AML-193 (cell line): ENCODE data around the gene CCDC178.
A peak's percentile ranks its signal among the peaks of the same experiment; 100 is the strongest.
"Not testable (repeated sequence)": the region's sequence is repeated elsewhere in the genome, so short reads cannot be mapped to it uniquely, and the experiment has no call there.

Experiments
- DNase-seq, 2 experiments: peaks; one replicate each; lab custom pipeline; 2025; lab: John Stamatoyannopoulos, UW

CCDC178 gene, protein sequence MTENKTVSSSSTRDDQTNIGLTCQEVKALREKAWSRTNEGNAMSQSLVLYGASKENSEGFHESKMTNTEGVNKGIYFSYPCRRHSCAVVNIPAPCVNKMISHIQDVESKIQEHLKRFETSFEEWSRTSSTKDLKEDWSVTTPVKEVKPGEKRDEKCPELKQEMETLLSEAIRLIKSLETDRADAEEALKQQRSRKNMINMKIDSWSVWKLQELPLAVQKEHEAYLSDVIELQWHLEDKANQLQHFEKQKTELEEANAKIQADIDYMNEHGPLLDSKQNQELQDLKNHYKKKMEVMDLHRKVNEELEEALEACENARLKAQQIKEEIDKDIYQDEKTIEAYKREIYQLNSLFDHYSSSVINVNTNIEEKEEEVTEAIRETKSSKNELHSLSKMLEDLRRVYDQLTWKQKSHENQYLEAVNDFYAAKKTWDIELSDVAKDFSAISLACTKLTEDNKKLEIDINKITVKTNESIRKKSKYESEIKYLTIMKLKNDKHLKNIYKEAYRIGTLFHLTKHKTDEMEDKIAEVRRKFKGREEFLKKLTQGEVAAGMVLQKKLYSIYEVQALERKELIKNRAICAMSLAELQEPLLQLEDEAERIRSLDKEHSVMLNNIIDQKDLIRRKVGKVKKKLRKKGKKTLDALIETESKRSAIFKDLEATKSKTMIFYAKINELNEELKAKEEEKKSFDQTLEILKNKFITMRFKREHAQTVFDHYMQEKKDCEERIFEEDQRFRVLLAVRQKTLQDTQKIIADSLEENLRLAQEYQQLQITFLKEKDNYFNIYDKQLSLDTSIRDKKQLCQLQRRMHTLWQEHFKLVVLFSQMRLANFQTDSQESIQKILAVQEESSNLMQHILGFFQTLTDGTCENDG

DNA sequence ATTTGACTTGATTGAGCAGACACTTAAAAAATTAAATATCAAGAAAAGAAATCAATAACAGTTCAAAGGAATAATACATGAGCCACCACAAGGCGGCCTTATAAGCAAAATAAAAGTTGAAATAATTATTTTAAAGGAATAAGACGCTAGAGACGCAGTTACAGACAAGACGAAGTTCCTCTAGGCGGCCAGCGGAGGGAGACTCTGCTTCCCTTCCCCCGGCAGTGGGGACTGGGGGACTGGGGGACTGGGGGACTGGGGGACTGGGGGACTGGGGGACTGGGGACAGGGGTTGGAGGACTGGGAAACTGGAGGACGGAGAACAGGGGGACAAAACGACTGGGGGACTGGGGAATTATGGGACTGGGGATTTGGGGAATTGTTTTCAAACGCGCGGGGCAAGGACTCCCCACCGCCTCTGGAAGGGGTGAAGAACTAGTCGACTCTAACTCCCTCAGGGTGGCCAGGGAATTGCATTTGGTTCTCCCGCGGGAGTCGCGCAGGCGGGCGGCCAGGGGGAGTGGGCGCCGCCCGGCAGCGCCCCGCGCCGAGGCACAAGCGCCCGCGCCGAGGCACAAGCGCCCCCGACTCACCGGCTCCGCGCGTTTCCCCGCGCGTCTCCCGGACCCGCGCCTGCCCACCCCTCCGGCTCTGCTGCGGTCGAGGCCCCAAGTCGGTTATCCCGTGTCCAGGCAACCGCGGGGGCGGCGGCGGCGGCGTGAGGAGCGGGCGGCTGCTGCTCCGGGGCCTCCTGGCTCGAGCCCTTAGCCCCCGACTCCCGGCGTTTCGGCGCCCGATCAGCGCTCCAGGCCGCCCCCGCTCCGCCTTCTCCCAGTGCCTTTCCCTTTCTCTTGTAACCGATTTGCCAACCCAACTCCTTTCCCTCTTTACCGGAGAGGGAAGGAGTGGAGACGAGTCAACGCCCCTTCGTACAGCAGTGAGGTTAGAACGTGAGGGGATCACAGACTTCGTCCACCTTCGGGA is at the start of gene CCDC178:
TSS of gene CCDC178 (minus strand) at position 662 of the 984 bp plus-strand sequence. CDS start 28,633 bp downstream, outside the sequence.
- no peak for DNase-seq

GRCh38 chr18:33483908-33484307 is 43.4 kb upstream of the CCDC178 start:
- no peak for DNase-seq

- no peak for DNase-seq
Measured at GRCh38 chr18:33472509-33472908, 32.0 kb upstream of the CCDC178 start.

- DNase-seq = no peak
Measured at GRCh38 chr18:33470216-33470615, 29.7 kb upstream of the CCDC178 start.

GRCh38 chr18:33469699-33470098 is 29.2 kb upstream of the CCDC178 start:
- DNase-seq = no peak

DNA sequence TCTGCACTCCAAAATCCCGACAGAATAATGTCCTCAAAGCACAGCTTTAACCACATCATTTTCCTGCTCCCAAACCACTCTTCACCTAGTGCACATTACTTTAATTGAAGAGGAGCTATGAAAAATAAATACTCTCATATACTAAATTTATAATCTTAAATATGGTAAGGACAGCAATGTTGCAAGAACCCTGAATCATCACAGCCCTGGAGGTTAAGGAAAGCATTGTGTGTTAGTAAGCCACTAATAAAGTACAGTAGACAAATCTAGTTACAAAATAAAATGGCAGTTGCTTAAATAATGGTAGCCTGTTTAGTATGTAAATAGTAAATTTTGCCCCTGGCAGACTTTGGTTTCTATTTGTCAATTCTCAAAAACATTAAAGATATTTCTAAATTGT is 27.0 kb upstream of the CCDC178 start:
- DNase-seq = no peak

DNA sequence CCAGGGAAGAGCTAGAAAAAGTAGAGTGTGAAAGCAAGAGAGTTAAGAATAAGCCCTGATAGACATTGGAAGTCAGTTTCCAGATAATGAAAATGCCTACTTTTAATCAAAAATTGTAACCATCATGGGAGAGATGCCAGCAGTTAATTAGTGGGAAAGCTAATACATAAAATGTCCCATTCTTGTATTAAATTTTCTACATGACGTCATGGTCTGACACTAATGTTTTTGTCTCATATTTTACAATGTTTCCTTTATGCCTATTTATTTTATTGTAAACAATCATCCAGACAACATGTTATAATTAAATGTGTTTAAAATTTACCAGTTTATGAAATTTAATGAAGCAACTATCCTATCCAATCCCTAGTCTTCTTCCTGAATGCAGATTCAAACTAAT is 26.3 kb upstream of the CCDC178 start:
- DNase-seq = no peak

GRCh38 chr18:33460681-33461080 is 20.2 kb upstream of the CCDC178 start:
- no peak for DNase-seq

DNA sequence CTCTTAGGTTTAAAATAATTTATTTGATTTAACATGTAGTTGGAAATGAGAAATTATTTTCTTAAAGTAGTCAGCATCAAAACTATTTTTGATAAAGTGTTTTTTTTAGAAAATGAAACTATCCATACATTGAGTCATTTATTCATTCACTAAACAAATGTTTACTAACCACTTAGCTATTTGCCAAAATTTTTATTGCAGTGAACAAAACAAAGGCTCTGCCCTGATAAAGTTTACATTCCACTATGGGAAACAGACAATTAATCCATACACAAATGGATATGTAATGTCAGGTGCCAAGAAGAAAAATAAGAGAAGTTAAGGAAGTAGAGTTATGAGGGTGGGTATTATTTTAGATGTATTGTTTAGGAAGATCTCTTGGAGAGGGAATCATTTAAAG is 19.1 kb upstream of the CCDC178 start:
- no peak for DNase-seq

DNA sequence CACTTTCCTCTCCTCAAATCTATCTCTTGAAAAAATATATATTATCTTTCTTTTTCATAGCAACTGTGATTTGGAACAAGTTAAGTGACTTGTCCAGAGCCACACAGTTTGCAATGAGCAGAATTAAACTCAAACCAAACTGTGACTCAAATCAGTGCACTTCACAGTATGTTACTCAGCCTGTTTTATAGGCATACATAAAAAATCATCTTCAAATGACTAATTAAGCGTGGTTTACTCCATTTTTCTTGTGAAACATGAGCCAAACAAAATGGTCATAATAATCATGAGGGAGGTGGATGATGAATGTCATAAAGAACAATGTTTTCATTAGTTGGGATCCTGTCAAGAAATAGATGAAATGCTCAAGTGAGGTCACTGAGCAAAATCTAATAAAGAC is 6.1 kb upstream of the CCDC178 start:
- DNase-seq = no peak

GRCh38 chr18:33444709-33445108 is 4.2 kb upstream of the CCDC178 start:
- no peak for DNase-seq

- no peak for DNase-seq
Measured at GRCh38 chr18:33432857-33433256, 7.7 kb downstream of the CCDC178 start.

DNA sequence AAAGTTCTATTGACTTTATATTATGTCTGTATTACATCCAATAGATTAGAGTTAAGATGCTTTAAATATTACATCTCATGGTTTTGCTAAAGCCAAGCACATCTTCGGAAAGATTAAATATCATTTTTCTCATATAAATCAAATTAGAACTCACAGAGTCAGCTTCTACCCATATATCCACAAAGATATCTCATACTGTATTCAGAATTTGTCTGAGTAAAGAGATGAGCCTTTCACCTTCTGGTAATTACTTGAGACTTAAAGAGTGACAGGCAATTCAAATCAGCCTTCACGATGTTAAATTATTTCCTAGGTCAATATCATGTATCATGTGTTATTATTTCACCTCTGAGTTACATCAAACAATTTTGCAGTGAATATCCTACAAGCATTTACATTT is 13.0 kb downstream of the CCDC178 start:
- DNase-seq = no peak

- no peak for DNase-seq
Measured at GRCh38 chr18:33424266-33424946, 16.1 kb downstream of the CCDC178 start.

- DNase-seq = no peak
Measured at GRCh38 chr18:33421225-33421624, 19.3 kb downstream of the CCDC178 start.

DNA sequence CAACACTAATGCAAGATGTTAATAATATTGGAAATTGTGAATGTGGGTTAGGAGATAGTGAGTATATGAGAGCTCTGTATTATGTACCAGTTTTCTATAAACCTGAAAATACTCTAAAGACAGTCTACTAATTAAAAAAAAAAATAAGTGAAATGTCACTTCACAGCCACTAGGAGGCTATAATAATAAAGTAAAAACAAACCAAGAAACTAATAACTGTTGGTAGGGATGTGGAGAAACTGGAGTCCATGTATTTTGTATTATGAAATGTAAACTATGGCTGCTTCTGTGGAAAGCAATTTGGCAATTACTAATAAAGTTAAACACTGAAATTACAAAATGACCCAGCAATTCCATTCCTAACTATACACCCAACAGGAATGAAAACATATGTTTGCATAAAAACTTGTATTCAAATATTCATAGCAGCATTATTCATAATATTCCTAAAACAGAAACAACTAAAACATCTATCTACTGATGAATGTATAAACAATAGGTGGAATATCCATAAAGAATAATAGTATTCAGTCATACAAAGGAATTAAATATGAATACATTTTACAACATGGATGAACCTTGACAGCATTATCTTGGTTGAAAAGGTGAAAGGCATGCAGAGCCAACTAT is 36.2 kb downstream of the CCDC178 start:
- peak in 1 of 2 experiments; percentile 6 for DNase-seq

DNA sequence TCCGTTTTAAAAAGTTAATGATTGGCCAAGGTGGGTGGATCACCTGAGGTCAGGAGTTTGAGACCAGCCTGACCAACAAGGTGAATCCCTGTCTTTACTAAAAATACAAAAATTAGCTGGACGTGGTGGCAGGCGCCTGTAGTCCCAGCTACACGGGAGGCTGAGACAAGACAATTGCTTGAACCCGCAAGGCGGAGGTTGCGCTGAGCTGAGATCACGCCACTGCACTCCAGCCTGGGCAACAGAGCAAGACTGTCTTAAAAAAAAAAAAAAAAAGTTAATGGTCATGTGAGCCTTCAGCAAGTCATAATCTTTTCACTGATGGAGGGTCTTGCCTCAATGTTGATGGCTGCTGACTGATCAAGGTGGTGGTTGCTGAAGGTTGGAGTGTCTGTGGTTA is 41.6 kb downstream of the CCDC178 start:
- not testable (repeated sequence) for DNase-seq

GRCh38 chr18:33375829-33376228 is 64.7 kb downstream of the CCDC178 start:
- DNase-seq = no peak

DNA sequence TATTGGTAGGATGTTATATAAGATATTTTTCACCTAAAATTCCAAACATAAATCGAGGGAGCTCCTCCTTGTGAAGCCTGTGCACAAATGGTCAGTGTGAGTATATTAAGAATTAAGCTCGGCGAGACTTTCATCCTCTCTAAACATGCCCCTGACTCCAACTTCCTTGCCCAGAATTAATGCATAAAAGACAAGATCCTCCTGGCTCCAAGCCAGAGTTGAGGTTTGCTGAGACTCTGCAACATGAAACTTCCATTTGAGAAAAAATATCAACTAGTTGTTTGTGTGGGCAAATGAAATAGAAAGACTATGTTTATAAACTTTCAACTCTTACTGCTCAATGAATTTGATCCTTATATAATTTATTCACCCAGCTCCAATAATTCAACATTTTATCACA is 68.1 kb downstream of the CCDC178 start:
- no peak for DNase-seq

DNA sequence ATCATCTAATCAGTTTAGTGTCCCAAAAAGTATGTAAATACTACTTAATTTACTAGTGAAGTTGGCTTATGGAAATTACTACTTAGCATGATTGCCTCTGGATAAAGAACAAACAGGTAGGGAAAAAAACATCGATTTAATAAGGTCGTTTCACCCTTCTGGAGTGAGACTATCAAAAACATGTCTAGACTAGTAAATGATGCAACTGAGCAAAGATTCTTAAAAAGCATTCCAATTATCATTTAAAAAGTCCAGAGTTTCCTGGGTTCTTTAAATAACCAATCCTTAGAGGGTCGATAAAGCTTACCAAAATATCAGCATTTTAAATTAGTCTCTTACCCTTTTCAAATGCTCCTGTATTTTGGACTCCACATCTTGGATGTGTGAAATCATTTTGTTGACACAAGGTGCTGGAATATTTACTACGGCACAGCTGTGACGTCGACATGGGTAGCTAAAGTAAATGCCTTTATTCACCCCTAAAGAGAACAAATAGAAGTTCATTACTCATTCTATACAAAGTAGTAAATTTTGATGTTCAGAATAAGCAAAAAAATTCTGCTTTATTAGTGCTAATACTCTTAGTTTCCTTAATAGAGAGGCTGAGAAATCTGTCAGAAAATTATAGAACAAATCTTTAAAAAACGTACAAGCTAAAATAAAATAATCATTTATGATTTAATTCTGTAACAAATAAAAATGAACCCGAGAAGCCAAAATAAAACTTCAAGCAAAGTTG is 70.6 kb downstream of the CCDC178 start:
- DNase-seq = no peak
